Ovary (tissue), 9 donors: ENCODE results near the gene CTSK. TPM values are rescaled to one million over a fixed set of nuclear protein-coding genes. Genes with fewer than 3 reads are reported as not detected.
"Not testable (repeated sequence)": the region's sequence is repeated elsewhere in the genome, so short reads cannot be mapped to it uniquely, and the experiment has no call there.

Experiments used
- DNase-seq, 5 donors: peaks; one replicate each; pipeline ENCODE4 v3.0.0-alpha.2; 2019 to 2020
- H3K27ac ChIP-seq, 2 donors: fragments of 200-600 bp; one replicate each; pipeline versions ENCODE4 v1.5.1 to v1.8.0; 2019 to 2022
- H3K27me3 ChIP-seq: fragments of 200-600 bp; one replicate; pipeline ENCODE4 v1.8.0; 2022
- H3K36me3 ChIP-seq: fragments of 200-600 bp; sonication (generic); one replicate; pipeline ENCODE4 v1.5.1; 2019
- H3K4me1 ChIP-seq: one replicate; pipeline ENCODE4 v1.8.1; 2013; ENCODE audit warnings: mild to moderate bottlenecking, moderate library complexity; ENCODE audit not compliant: insufficient read depth
- H3K4me3 ChIP-seq: fragments of 200-600 bp; sonication (generic); one replicate; pipeline ENCODE4 v1.5.1; 2017
- H3K9me3 ChIP-seq, 2 donors: fragments of 200-600 bp in 1 of 2; sonication (generic) in 1 of 2; one replicate each; pipeline versions ENCODE4 v1.5.1 to v1.8.1; 2013 to 2019; ENCODE audit warnings: mild to moderate bottlenecking in 1 of 2, moderate library complexity in 1 of 2
- CTCF ChIP-seq, 3 donors: fragments of 450-650 bp in 2 of 3; fragments of 200-600 bp in 1 of 3; IDR thresholded peaks; one replicate each; pipeline versions ENCODE4 v1.5.1 to v1.8.0; 2016 to 2022; ENCODE audit warnings: antibody characterized with exemption in 3 of 3, mild to moderate bottlenecking in 1 of 3
- EP300 ChIP-seq: sonication (generic); formaldehyde crosslinking; IDR thresholded peaks from one replicate; pipeline ENCODE4 v1.6.1; 2017; ENCODE audit warnings: antibody characterized with exemption
- POLR2A ChIP-seq: fragments of 450-650 bp; IDR thresholded peaks from one replicate; pipeline ENCODE4 v1.6.1; 2017; ENCODE audit warnings: antibody characterized with exemption, mild to moderate bottlenecking, moderate library complexity
- WGBS, 3 donors: extraction: QIAGEN DNeasy Blood & Tissue Kit in 1 of 3; methylation state at CpG; one replicate each; pipeline versions ENCODE4 v1.1.5 to v1.1.7; 2013 to 2017; 5-methylcytosine and 5-hydroxymethylcytosine counted together
- intact Hi-C, 4 donors: fragments of 100-400 bp; cut with DNase I; formaldehyde crosslinking; loops; one replicate each; pipeline versions ENCODE4 v1.11.0 to v1.15.1; 2022 to 2023
- polyA plus RNA-seq, 2 donors: library from polyadenylated mRNA; stranded (reverse); fragments of 200-250 nt in 1 of 2; fragments of 350-450 nt in 1 of 2; fragmentation: Illumina TruSeq in 1 of 2; extraction: RNeasy Lipid Tissue Mini Kit (QIAGEN cat#74804) in 1 of 2; gene quantifications; one replicate each; pipeline ENCODE4 v1.2.3, GENCODE V29; 2013 to 2014
- total RNA-seq, 7 donors: library from RNA; depleted of rRNA in 2 of 7; stranded (reverse); fragments of >200 nt in 2 of 7; fragmentation: NEBNext Ultra II Directional in 3 of 7; extraction: Animal tissue kit (Norgen Biotek cat#: 25700) in 3 of 7; gene quantifications; one replicate each; pipeline versions ENCODE4 v1.1.0 to v1.2.4, GENCODE V29; 2016 to 2023
- donor health status: DM: no; HTN: no; CAD: no; lungs with moderate emphysema.
- donor health status: DM: no; HTN: no; CAD: no.
- donor health status: Bipolar disorder and iron deficiency.
- donor health status: DM: yes; HTN: yes; CAD: no.
- donor health status: DM: no; HTN: no; CAD: no.
- donor health status: DM: yes; HTN: yes; CAD: no.

Gene CTSK
- total and polyA plus RNA-seq, 9 donors, result 35.6 to 254 (median 80.3) TPM

- Histone ChIP-seq H3K4me3 (no peak overlapping the region), H3K36me3 (no peaks in the 10 kb centered on the region), H3K4me1 (no peaks in the 10 kb centered on the region), H3K27ac (no peak overlapping the region), H3K27me3 (no peaks in the 10 kb centered on the region), H3K9me3 (no peaks in the 10 kb centered on the region)
- intact Hi-C loops, result no loop called here
- no peak for DNase-seq
- TF ChIP-seq EP300, result no peak
- TF ChIP-seq CTCF (IDR thresholded peaks at IDR 0.05), result no peak
- no peak for TF ChIP-seq POLR2A
- 57 to 63% (median 63%) methylated on average over 2 of the region's 2 CpGs for WGBS, 3 donors
These were observed 34.3 kb upstream of the CTSK start for GRCh38 chr1:150842343-150842742.

- no peak overlapping the region for H3K4me3 ChIP-seq
- no peaks in the 10 kb centered on the region for H3K36me3 ChIP-seq
- TF ChIP-seq CTCF (IDR thresholded peaks at IDR 0.05) (no peak), EP300 (no peak), POLR2A (no peak)
- intact Hi-C loops, result no loop called here
- H3K9me3 ChIP-seq, result no peaks in the 10 kb centered on the region
- DNase-seq, result no peak
- H3K4me1 ChIP-seq, result no peaks in the 10 kb centered on the region
- WGBS, 3 donors, result 96 to 99% (median 98%) methylated on average over 3 of the region's 3 CpGs
- no peak overlapping the region for H3K27ac ChIP-seq
- H3K27me3 ChIP-seq, result no peaks in the 10 kb centered on the region
These were observed 33.6 kb upstream of the CTSK start for GRCh38 chr1:150841626-150842025.

GRCh38 chr1:150840850-150841249, 32.8 kb upstream of the CTSK start:
- H3K4me3 ChIP-seq, H3K27ac ChIP-seq, intact Hi-C loops, H3K27me3 ChIP-seq, H3K4me1 ChIP-seq, H3K9me3 ChIP-seq, H3K36me3 ChIP-seq, DNase-seq: not testable (repeated sequence)
- 92 to 96% (median 95%) methylated on average over 11 of the region's 11 CpGs for WGBS, 3 donors

- 70 to 75% (median 72%) methylated on average over 6 of the region's 6 CpGs for WGBS, 3 donors
- no peak for DNase-seq
- Histone ChIP-seq H3K36me3 (no peaks in the 10 kb centered on the region), H3K9me3 (no peaks in the 10 kb centered on the region), H3K27ac (no peak overlapping the region), H3K4me3 (no peak overlapping the region), H3K4me1 (peaks cover 1% of the 10 kb centered on the region), H3K27me3 (no peaks in the 10 kb centered on the region)
- intact Hi-C loops, result no loop called here
- TF ChIP-seq POLR2A (no peak), EP300 (no peak), CTCF (IDR thresholded peaks at IDR 0.05) (no peak)
These were observed 28.2 kb upstream of the CTSK start for GRCh38 chr1:150836129-150836773.

GRCh38 chr1:150833961-150834360, 25.9 kb upstream of the CTSK start:
- H3K4me1 ChIP-seq, H3K27me3 ChIP-seq, H3K9me3 ChIP-seq, H3K36me3 ChIP-seq, intact Hi-C loops, DNase-seq, H3K4me3 ChIP-seq, H3K27ac ChIP-seq: not testable (repeated sequence)
- 92 to 94% (median 94%) methylated on average over 6 of the region's 6 CpGs for WGBS, 3 donors
